ENCODE measurements around the gene ZNF418.
"Not testable (repeated sequence)": the region's sequence is repeated elsewhere in the genome, so short reads cannot be mapped to it uniquely, and the experiment has no call there.

ZNF418 gene
- total RNA-seq: 1.2 to 6.4 (median 3.1) reads per million in 18 experiments

- DNase-seq: peak; percentile 74 to 80
These were observed at the start of gene ZNF418 for GRCh38 chr19:57934820-57935665. ZNF418 (minus strand) TSS chr19:57935402; CDS start chr19:57933822, 1,580 bp downstream.

- DNase-seq: no peak
These were observed 43.5 kb upstream of the ZNF418 start for GRCh38 chr19:57978586-57979289.

- no peak for DNase-seq
These were observed 39.2 kb upstream of the ZNF418 start, which contains the start of gene C19orf18 for GRCh38 chr19:57974434-57974833. C19orf18 (minus strand) TSS chr19:57974534; CDS start chr19:57974432, 102 bp downstream.

- no peak for DNase-seq
These were observed 29.6 kb upstream of the ZNF418 start for GRCh38 chr19:57964761-57965160.

GRCh38 chr19:57961785-57962184, 26.6 kb upstream of the ZNF418 start:
- no peak for DNase-seq

GRCh38 chr19:57954996-57955395, 19.8 kb upstream of the ZNF418 start:
- DNase-seq: no peak

GRCh38 chr19:57949702-57950101, 14.5 kb upstream of the ZNF418 start:
- DNase-seq: no peak

- DNase-seq: no peak
These were observed 14.1 kb upstream of the ZNF418 start for GRCh38 chr19:57949296-57949695.

- peak; percentile 84 to 93 for DNase-seq
These were observed 12.4 kb upstream of the ZNF418 start, which contains the start of gene ZNF256 for GRCh38 chr19:57947419-57948134. ZNF256 (minus strand) TSS chr19:57947706; CDS start chr19:57947474, 232 bp downstream.

- no peak for DNase-seq
These were observed 11.9 kb upstream of the ZNF418 start for GRCh38 chr19:57947088-57947418.

- DNase-seq: no peak
These were observed 11.1 kb upstream of the ZNF418 start for GRCh38 chr19:57946316-57946715.

- no peak for DNase-seq
These were observed 6.4 kb upstream of the ZNF418 start for GRCh38 chr19:57941593-57941992.

- no peak for DNase-seq
These were observed 529 bp upstream of the ZNF418 start for GRCh38 chr19:57935731-57936130.

- DNase-seq: no peak
These were observed 7.6 kb downstream of the ZNF418 start for GRCh38 chr19:57927587-57927986.

GRCh38 chr19:57916168-57916995, 18.8 kb downstream of the ZNF418 start, which contains the start of gene ZNF417:
ZNF417 (minus strand) TSS chr19:57916592; CDS start chr19:57916411, 181 bp downstream.
- DNase-seq: peak; percentile 97

- DNase-seq: no peak
These were observed 20.7 kb downstream of the ZNF418 start for GRCh38 chr19:57914531-57914930.

- DNase-seq: no peak
These were observed 27.8 kb downstream of the ZNF418 start for GRCh38 chr19:57907394-57907793.

GRCh38 chr19:57905258-57905657, 29.9 kb downstream of the ZNF418 start:
- DNase-seq: no peak

GRCh38 chr19:57903618-57904184, 31.5 kb downstream of the ZNF418 start:
- no peak for DNase-seq

- no peak for DNase-seq
These were observed 34.9 kb downstream of the ZNF418 start for GRCh38 chr19:57900311-57900710.

- DNase-seq: not testable (repeated sequence)
These were observed 44.5 kb downstream of the ZNF418 start for GRCh38 chr19:57890706-57891105.

Data from inflammatory macrophage (primary cell).